Measurements from ENCODE around the gene TOLLIP. TPM values are rescaled to one million over a fixed set of nuclear protein-coding genes. Genes with fewer than 3 reads are reported as not detected.

TOLLIP gene
- total and polyA plus RNA-seq, 9 donors: 14.1 to 60.8 (median 44.8) TPM

GRCh38 chr11:1283091-1283511 is 26.3 kb downstream of the TOLLIP start:
- 87 to 89% (median 89%) methylated on average over 18 of the region's 18 CpGs for WGBS, 3 donors

GRCh38 chr11:1281974-1282365 is 27.5 kb downstream of the TOLLIP start:
- WGBS, 3 donors: 62 to 70% (median 66%) methylated on average over 3 of the region's 3 CpGs
- no peaks in the 10 kb centered on the region for H3K9me3 ChIP-seq
- H3K36me3 ChIP-seq: no peaks in the 10 kb centered on the region
- no peaks in the 10 kb centered on the region for H3K4me1 ChIP-seq (ENCODE audit: insufficient read depth)
- H3K27ac ChIP-seq: no peak overlapping the region
- DNase-seq: no peak
- no peak overlapping the region for H3K4me3 ChIP-seq
- no peak for TF ChIP-seq POLR2A (IDR thresholded peaks at IDR 0.05)
- TF ChIP-seq, protein P1, sequence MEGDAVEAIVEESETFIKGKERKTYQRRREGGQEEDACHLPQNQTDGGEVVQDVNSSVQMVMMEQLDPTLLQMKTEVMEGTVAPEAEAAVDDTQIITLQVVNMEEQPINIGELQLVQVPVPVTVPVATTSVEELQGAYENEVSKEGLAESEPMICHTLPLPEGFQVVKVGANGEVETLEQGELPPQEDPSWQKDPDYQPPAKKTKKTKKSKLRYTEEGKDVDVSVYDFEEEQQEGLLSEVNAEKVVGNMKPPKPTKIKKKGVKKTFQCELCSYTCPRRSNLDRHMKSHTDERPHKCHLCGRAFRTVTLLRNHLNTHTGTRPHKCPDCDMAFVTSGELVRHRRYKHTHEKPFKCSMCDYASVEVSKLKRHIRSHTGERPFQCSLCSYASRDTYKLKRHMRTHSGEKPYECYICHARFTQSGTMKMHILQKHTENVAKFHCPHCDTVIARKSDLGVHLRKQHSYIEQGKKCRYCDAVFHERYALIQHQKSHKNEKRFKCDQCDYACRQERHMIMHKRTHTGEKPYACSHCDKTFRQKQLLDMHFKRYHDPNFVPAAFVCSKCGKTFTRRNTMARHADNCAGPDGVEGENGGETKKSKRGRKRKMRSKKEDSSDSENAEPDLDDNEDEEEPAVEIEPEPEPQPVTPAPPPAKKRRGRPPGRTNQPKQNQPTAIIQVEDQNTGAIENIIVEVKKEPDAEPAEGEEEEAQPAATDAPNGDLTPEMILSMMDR (IDR thresholded peaks at IDR 0.05): no peak
- TF ChIP-seq EP300 (IDR thresholded peaks at IDR 0.05): no peak
- intact Hi-C loops (cut with DNase I): no loop called here
- H3K27me3 ChIP-seq: no peaks in the 10 kb centered on the region

More at GRCh38 chr11:1283091-1283511, 26.3 kb downstream of the TOLLIP start:
- Histone ChIP-seq H3K9me3 (no peaks in the 10 kb centered on the region), H3K4me1 (ENCODE audit: insufficient read depth) (no peaks in the 10 kb centered on the region), H3K27me3 (no peaks in the 10 kb centered on the region), H3K4me3 (no peak overlapping the region), H3K36me3 (no peaks in the 10 kb centered on the region), H3K27ac (no peak overlapping the region)
- intact Hi-C loops (cut with DNase I): no loop called here
- DNase-seq: no peak
- TF ChIP-seq EP300 (IDR thresholded peaks at IDR 0.05): no peak
- TF ChIP-seq POLR2A (IDR thresholded peaks at IDR 0.05): no peak
- TF ChIP-seq, protein P1 (IDR thresholded peaks at IDR 0.05): no peak

DNA sequence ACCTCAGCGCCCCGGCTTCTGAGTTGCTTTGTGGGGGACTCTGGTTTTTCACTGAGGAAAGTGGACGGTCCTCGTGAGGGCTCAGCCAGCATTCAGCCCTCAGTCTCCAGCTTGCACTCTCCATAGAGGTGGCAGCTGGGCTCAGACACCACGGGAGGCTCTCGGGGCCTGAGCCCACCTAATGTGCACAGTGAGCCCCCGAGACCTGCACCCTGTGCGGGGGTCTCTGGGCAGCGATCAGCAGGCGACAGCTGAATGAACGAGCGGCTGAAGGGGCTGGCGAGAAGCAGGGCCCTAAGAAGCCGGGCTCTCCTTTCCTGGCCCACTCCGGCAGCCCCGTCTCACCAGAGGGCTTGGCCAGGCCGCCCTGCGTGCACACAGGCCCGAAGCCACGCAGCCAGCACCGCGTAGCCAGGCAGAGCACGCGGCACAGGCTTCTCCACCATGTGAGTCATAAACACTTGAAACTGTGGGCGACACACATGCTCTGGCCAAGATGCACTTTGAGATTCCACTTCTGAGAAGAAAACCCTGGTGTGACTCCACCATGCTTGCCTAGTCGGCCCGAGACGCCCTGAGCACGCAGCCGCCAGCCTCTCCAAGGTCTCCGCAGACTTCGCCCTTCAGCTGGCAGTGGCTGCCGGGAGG is 28.0 kb downstream of the TOLLIP start:
- intact Hi-C loops (cut with DNase I): no loop called here
- Histone ChIP-seq H3K27ac (no peak overlapping the region), H3K4me3 (no peak overlapping the region), H3K36me3 (no peaks in the 10 kb centered on the region), H3K4me1 (ENCODE audit: insufficient read depth) (no peaks in the 10 kb centered on the region), H3K27me3 (no peaks in the 10 kb centered on the region), H3K9me3 (no peaks in the 10 kb centered on the region)
- TF ChIP-seq, protein P1 (IDR thresholded peaks at IDR 0.05): no peak
- no peak for TF ChIP-seq EP300 (IDR thresholded peaks at IDR 0.05)
- TF ChIP-seq POLR2A (IDR thresholded peaks at IDR 0.05): no peak
- DNase-seq: no peak
- WGBS, 3 donors: 84 to 88% (median 87%) methylated on average over 33 of the region's 33 CpGs

- 90 to 92% (median 90%) methylated on average over 45 to 46 of the region's 46 CpGs for WGBS, 3 donors
- Histone ChIP-seq H3K27me3 (no peaks in the 10 kb centered on the region), H3K4me1 (ENCODE audit: insufficient read depth) (no peaks in the 10 kb centered on the region), H3K4me3 (no peak overlapping the region), H3K27ac (no peak overlapping the region), H3K36me3 (no peaks in the 10 kb centered on the region), H3K9me3 (no peaks in the 10 kb centered on the region)
- intact Hi-C loops (cut with DNase I): no loop called here
- no peak for DNase-seq
- TF ChIP-seq, protein P1 (IDR thresholded peaks at IDR 0.05): no peak
These were observed 29.1 kb downstream of the TOLLIP start for GRCh38 chr11:1280116-1281035.

Data from ovary (tissue), 9 donors.